MV-4-11 (cell line): ENCODE results near the gene ARMC3.
"Not testable (repeated sequence)": the region's sequence is repeated elsewhere in the genome, so short reads cannot be mapped to it uniquely, and the experiment has no call there.

Source experiments
- DNase-seq: peaks from one replicate; lab custom pipeline; 2025; lab: John Stamatoyannopoulos, UW

ARMC3 gene, protein sequence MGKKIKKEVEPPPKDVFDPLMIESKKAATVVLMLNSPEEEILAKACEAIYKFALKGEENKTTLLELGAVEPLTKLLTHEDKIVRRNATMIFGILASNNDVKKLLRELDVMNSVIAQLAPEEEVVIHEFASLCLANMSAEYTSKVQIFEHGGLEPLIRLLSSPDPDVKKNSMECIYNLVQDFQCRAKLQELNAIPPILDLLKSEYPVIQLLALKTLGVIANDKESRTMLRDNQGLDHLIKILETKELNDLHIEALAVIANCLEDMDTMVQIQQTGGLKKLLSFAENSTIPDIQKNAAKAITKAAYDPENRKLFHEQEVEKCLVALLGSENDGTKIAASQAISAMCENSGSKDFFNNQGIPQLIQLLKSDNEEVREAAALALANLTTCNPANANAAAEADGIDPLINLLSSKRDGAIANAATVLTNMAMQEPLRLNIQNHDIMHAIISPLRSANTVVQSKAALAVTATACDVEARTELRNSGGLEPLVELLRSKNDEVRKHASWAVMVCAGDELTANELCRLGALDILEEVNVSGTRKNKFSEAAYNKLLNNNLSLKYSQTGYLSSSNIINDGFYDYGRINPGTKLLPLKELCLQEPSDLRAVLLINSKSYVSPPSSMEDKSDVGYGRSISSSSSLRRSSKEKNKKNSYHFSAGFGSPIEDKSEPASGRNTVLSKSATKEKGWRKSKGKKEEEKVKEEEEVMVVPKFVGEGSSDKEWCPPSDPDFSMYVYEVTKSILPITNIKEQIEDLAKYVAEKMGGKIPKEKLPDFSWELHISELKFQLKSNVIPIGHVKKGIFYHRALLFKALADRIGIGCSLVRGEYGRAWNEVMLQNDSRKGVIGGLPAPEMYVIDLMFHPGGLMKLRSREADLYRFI

GRCh38 chr10:22927661-22928403 lies at the start of gene ARMC3:
TSS of gene ARMC3 (plus strand) at chr10:22928053. CDS start at chr10:22931997, 3,944 bp downstream.
- no peak for DNase-seq

DNA sequence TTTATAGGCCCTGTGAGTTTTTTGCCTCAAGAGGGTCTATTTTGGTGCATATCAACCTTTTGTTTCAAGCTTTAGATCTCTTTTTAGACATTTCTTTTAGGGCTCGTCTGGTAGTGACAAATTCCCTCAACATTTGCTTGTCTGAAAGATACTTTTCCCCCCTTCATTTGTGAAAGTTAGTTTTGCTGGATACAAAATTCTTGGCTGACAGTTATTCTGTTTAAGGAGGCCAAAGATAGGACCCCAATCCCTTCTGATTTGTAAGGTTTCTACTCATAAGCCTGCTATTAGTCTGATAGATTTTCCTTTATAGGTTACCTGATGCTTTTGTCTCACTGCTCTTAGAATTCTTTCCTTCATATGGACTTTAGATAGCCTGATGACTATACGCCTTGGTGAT lies 36.1 kb upstream of the ARMC3 start:
- DNase-seq: no peak

DNA sequence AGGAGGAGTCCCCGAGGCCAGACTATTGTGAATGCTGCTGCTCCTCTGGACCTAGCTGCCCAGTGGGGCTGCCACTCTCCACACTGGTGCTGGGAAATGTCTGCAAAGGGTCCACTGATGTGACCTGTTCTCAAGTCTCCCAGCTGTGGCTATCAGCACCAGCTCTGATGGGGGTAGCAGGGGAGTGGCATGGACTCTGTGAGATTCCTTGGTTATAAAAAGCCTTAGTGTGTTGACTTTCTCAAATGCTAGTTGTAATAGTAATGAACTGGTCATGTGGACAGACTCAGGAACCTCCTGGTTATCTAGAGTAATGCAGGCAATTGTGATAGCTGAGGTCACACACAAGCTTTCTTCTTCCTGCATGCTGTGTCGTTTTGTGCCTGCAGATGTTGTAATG lies 34.1 kb upstream of the ARMC3 start:
- DNase-seq: no peak

- DNase-seq: peak; percentile 66
Observed at GRCh38 chr10:22894714-22895113, 33.1 kb upstream of the ARMC3 start.

DNA sequence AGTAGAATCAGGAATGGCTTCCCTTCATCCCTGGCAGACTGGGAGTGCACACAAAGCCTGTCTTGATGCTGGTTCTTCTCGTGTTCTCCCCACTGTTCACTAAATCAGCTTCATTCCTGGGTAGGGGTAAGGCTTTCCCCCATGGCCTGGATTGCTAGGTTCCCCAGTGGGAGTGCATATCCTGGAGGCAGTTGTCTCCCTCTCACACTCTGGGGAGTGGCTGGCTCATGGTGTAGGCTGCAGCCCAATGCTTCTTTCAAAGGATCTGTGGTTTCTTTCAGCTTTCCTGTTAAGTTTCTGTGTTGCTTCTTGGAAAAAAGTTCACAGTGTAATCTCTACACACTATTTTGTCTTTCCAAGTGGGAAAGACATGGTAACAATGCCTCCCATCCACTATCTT lies 32.6 kb upstream of the ARMC3 start:
- no peak for DNase-seq

DNA sequence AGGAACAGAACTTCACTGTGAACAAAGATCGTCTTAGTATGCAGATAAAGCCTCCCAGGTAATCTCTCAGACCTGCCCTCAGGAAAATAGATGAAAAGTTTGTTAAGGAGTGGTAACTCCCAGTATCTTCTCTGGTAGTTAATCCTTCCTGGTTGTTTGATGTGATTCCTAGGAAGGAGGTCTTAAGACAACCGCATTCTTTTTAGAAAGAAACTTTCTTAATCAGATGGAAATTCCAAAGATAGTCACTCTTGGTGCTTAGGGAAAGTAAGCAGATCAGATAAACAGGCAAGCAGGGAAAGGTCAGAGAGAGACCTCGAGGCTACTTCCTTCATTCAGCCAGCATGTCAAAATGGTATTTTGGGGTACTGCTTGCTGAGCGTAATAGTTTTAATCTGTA lies 30.5 kb upstream of the ARMC3 start:
- DNase-seq: no peak

DNA sequence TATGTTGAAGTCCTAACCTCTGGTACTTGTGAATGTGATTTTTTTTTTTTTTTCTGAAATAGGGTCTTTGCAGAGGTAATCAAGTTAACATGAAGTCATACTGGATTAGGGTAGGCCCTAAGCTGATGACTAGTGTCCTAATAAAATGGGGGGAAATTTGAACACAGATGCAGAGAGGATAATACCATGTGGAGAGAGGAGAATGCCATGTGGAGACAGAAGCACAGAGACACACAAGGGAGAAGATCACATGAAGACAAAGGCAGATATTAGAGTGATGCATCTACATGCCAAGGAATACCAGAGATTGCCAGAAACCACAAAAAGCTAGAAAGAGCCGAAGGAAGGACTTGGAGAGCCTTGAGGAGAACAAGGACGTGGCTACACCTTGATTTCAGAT lies 28.5 kb upstream of the ARMC3 start:
- DNase-seq: no peak

DNA sequence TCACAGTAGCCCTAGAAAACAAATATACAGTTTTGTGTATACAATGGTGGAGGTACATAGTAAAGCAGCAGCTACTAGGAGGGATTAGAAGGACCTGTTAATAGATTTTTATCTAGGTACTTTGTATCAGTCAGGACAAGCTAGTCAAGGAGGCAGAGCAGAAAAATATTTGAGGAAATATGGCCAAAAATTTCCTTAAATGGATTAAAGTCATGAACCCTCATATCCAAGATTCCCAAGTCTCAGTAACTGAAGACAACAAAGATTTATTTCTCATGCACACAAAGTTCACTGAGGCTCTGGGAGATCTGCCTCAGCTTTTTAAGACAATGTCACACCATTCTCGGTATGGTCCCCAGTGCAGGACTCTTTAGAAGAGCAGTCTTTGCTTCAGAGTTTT lies 28.1 kb upstream of the ARMC3 start:
- no peak for DNase-seq

- no peak for DNase-seq
Observed at GRCh38 chr10:22900841-22901601, 26.8 kb upstream of the ARMC3 start.

DNA sequence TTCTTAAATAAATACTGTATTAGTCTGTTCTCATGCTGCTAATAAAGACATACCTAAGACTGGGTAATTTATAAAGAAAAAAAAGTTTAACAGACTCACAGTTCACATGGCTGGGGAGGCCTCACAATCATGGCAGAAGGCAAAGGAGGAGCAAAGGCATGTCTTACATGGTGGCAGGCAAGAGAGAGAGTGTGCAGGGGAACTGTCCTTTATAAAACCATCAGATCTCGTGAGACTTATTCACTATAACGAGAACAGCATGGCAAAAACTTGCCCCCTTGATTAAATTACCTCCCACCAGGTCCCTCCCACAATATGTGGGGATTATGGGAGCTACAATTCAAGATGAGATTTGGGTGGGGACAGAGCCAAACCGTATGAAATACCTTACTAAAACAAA lies 25.7 kb upstream of the ARMC3 start:
- DNase-seq: not testable (repeated sequence)

GRCh38 chr10:22903694-22904093 lies 24.2 kb upstream of the ARMC3 start:
- DNase-seq: no peak

DNA sequence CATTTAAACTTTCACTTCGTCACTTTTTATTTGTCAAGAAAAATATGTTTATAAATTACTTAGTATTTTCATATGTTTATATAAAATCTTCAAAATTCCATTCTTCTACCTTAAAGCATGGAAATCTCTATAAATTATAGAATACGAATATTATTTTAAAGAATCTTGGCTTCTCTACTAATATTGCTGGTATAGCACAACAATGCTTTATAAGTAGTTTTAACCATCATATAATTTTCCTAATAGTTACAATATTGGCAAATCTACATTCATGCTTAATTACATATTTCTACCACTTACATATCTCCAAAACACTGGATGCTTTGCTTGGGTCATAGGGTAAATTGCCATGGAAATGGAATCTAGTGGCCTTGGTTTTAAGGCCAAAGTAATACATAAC lies 21.1 kb upstream of the ARMC3 start:
- no peak for DNase-seq

- no peak for DNase-seq
Observed at GRCh38 chr10:22908837-22909236, 19.0 kb upstream of the ARMC3 start.

GRCh38 chr10:22909673-22910072 lies 18.2 kb upstream of the ARMC3 start:
- DNase-seq: not testable (repeated sequence)

DNA sequence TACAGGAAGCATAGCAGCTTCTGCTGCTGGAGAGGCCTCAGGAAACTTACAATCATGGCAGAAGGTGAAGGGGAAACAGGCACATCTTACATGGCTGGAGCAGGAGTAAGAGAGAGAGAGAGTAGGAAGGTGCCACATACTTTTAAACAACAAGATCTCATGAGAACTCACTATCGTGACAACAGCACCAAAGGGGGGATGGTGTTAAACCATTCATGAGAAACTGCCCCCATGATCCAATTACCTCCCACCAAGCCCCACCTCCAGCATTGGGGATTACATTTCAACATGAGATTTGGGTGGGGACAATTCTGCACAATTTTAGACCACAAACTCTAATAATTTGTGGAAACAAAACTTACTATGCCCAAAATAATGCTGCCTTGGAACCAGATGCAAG lies 16.8 kb upstream of the ARMC3 start:
- no peak for DNase-seq

GRCh38 chr10:22911889-22912762 lies 15.7 kb upstream of the ARMC3 start:
- peak; percentile 76 for DNase-seq

DNA sequence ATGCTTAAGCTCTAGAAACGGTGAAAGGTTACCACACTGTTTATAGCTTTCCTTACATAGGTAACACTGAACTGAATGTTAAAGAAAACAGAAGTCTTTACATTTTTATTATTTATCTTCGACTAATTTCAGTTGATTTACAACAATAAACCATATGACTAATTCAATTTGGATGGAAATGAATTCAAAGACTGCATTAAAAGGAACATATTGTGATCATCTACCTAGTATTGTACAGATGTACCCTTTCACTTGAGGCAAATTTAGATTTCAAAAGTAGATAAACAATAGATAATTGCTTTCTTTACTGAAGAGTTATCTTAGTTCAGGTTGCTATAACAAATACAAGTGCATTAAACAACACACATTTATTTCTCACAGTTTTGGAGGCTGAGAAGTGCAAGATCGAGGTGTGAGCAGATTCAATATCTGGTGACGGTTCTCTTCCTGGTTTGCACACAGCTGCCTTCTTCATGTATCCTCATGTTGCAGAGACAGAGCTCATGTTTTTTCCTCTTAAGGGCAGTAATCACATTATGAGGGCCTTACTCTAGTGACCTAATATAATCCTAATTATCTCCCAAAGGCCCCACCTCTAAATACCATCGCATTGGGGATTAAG lies 15.0 kb upstream of the ARMC3 start:
- DNase-seq: no peak

GRCh38 chr10:22913474-22914092 lies 14.3 kb upstream of the ARMC3 start:
- no peak for DNase-seq

DNA sequence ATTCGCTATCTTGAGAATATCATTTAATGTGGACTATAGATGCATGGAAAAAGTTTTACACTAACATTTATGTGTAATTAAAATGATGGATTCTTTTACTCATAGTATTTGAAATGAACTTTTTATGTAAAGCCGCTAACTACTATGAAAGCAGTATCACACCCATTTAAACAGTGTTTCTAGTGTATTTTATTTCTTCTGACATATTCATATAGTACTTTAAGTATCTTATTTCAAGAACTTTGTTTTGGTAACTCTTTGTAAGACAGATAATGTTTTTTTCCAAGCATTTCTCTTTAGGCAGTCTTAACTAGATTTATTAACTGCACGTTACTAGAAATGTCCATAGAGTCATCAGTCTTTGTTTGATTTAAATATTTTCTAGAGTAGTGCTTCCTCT lies 12.5 kb upstream of the ARMC3 start:
- DNase-seq: no peak

GRCh38 chr10:22925088-22925487 lies 2.8 kb upstream of the ARMC3 start:
- no peak for DNase-seq
